ENCODE measurements around the gene PITPNM2.
"Not testable (repeated sequence)": the region's sequence is repeated elsewhere in the genome, so short reads cannot be mapped to it uniquely, and the experiment has no call there.

PITPNM2 gene

GRCh38 chr12:123105211-123105826 is 45.6 kb downstream of the PITPNM2 start:
- Histone ChIP-seq H3K9me3 (ENCODE audit: control insufficient read depth, low read length) (no peaks in the 10 kb centered on the region), H3K36me3 (ENCODE audit: control insufficient read depth, insufficient read depth, low read length) (peaks cover 19% of the 10 kb centered on the region), H3K4me3 (ENCODE audit: extremely low read depth, insufficient read depth, low read length, poor library complexity, severe bottlenecking) (no peak overlapping the region), H3K27ac (ENCODE audit: low read depth, low read length, severe bottlenecking) (peak overlapping the region; percentile 49), H3K4me1 (ENCODE audit: control insufficient read depth, insufficient read depth, low read length, poor library complexity, severe bottlenecking) (peaks cover 25% of the 10 kb centered on the region)
- WGBS, 2 experiments (ENCODE audit: insufficient coverage in 2 of 2) = 69 to 71% methylated on average over 9 to 12 of the region's 14 CpGs

DNA sequence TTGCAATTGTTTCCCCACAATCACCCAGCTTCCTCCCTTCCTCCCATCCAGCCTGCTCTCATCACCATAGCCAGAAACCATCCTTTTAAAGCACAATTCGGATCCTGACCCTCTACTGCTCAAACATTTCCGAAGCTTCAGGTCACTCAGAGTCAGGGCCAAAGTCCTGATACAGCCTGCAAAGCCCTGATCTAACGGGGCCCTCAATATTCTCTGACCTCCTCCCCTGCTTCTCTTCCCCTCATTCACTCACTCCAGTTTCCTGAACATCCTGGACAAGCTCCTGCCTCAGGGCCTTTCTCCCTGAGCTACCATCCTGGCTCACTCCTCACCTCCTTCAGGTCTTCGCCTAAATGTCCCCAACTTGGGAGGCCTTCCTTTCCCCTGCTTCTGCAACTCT is 46.1 kb downstream of the PITPNM2 start:
- Histone ChIP-seq H3K4me3 (ENCODE audit: extremely low read depth, insufficient read depth, low read length, poor library complexity, severe bottlenecking) (no peak overlapping the region), H3K27ac (ENCODE audit: low read depth, low read length, severe bottlenecking) (peak overlapping the region; percentile 49)
- WGBS, 2 experiments (ENCODE audit: insufficient coverage in 2 of 2) = 79 to 81% methylated on average over 4 of the region's 4 CpGs

GRCh38 chr12:123104094-123104493 is 46.8 kb downstream of the PITPNM2 start:
- 91 to 92% methylated on average over 7 to 10 of the region's 12 CpGs for WGBS, 2 experiments (ENCODE audit: insufficient coverage in 2 of 2)
- H3K27ac ChIP-seq (ENCODE audit: low read depth, low read length, severe bottlenecking); H3K36me3 ChIP-seq (ENCODE audit: control insufficient read depth, insufficient read depth, low read length); H3K9me3 ChIP-seq (ENCODE audit: control insufficient read depth, low read length); H3K4me3 ChIP-seq (ENCODE audit: extremely low read depth, insufficient read depth, low read length, poor library complexity, severe bottlenecking): not testable (repeated sequence)
- peaks cover 25% of the 10 kb centered on the region for H3K4me1 ChIP-seq (ENCODE audit: control insufficient read depth, insufficient read depth, low read length, poor library complexity, severe bottlenecking)

More for the DNA sequence above, 46.1 kb downstream of the PITPNM2 start:
- Histone ChIP-seq H3K9me3 (ENCODE audit: control insufficient read depth, low read length) (no peaks in the 10 kb centered on the region), H3K36me3 (ENCODE audit: control insufficient read depth, insufficient read depth, low read length) (peaks cover 14% of the 10 kb centered on the region), H3K4me1 (ENCODE audit: control insufficient read depth, insufficient read depth, low read length, poor library complexity, severe bottlenecking) (peaks cover 25% of the 10 kb centered on the region)

DNA sequence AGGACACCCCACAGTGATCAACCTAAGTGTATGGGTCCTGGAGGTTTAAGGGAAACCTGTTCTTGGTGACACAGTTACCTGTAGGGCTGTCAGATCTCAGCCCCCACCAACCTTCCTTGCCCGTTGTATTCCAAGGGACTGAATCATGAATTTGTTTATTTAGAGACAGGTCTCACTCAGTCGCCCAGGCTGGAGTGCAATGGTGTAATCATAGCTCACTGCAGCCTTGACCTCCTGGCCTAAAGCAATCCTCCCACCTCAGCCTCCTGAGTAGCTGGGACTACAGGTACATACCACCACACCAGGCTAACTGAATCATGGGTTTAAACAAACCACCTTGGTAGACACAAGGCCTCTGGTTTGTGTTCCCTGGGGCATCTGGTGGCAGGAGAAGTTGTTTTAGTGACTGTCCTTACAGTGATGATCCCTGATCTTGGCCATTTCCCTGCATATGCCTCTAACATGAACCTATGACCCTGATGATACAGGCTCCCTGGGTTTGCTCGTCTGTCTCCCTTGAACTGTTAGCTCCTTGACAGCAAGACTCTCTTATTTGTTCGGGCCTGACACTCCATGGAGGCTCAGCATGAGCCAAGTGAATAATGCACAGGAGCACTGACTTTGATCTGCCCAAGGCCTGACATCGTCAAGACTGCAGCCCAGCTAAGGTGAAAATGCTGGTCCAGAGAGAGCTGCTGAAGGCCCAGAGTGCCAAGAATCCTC is 47.9 kb downstream of the PITPNM2 start:
- Histone ChIP-seq H3K36me3 (ENCODE audit: control insufficient read depth, insufficient read depth, low read length) (no peaks in the 10 kb centered on the region), H3K9me3 (ENCODE audit: control insufficient read depth, low read length) (no peaks in the 10 kb centered on the region), H3K4me3 (ENCODE audit: extremely low read depth, insufficient read depth, low read length, poor library complexity, severe bottlenecking) (no peak overlapping the region), H3K4me1 (ENCODE audit: control insufficient read depth, insufficient read depth, low read length, poor library complexity, severe bottlenecking) (peaks cover 21% of the 10 kb centered on the region), H3K27ac (ENCODE audit: low read depth, low read length, severe bottlenecking) (no peak overlapping the region)
- 49 to 67% methylated on average over 4 of the region's 5 CpGs for WGBS, 2 experiments (ENCODE audit: insufficient coverage in 2 of 2)

DNA sequence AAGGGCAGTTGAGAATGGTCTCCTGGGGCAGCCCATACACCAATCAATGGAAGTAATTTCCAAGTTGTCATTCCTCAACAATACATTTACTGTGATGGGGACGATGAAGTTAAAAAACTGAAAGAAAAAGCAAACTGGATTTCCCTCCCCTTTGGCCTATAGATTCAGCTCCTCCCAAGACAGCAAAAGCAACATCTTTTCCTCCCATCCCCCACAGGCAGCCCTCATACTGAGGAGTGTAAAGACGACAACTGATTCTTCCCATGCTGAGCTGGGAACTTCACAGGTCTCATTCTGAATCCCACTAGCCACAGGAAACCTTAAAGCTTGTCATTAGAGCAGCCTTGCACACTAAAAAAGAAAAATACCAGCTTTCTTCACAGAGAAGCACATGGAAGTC is 48.5 kb downstream of the PITPNM2 start:
- 17% methylated on average over 1 of the region's 2 CpGs for WGBS, 2 experiments (ENCODE audit: insufficient coverage in 2 of 2)
- H3K4me1 ChIP-seq (ENCODE audit: control insufficient read depth, insufficient read depth, low read length, poor library complexity, severe bottlenecking) = peaks cover 16% of the 10 kb centered on the region
- H3K4me3 ChIP-seq (ENCODE audit: extremely low read depth, insufficient read depth, low read length, poor library complexity, severe bottlenecking) = no peak overlapping the region
- H3K9me3 ChIP-seq (ENCODE audit: control insufficient read depth, low read length) = no peaks in the 10 kb centered on the region
- no peaks in the 10 kb centered on the region for H3K36me3 ChIP-seq (ENCODE audit: control insufficient read depth, insufficient read depth, low read length)
- H3K27ac ChIP-seq (ENCODE audit: low read depth, low read length, severe bottlenecking) = no peak overlapping the region

DNA sequence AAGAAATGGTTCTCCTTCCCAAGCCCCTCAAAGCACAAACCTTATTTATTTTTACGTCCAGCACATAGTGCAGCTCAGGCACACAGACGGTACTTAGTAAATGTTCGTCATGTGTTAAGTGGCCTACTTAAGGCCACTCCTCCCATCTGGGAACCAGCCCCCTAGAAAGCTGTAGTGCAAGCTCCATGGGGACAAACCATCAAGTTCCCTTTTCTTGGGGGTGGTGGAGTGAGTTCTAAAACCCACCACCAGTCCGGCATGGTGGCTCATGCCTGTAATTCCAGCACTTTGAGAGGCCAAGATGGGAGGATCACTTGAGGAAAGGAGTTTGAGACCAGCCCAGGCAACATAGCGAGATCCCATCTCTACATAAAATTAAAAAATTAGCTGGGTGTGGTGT is 49.4 kb downstream of the PITPNM2 start:
- Histone ChIP-seq H3K27ac (ENCODE audit: low read depth, low read length, severe bottlenecking) (no peak overlapping the region), H3K36me3 (ENCODE audit: control insufficient read depth, insufficient read depth, low read length) (no peaks in the 10 kb centered on the region), H3K4me3 (ENCODE audit: extremely low read depth, insufficient read depth, low read length, poor library complexity, severe bottlenecking) (no peak overlapping the region), H3K4me1 (ENCODE audit: control insufficient read depth, insufficient read depth, low read length, poor library complexity, severe bottlenecking) (peaks cover 8% of the 10 kb centered on the region), H3K9me3 (ENCODE audit: control insufficient read depth, low read length) (no peaks in the 10 kb centered on the region)
- 82 to 94% methylated on average over 4 of the region's 5 CpGs for WGBS, 2 experiments (ENCODE audit: insufficient coverage in 2 of 2)

All from mesodermal cell (in vitro differentiated cells).